Kidney (tissue), 14 donors: Measurements from ENCODE around the gene GPR37. TPM values are rescaled to one million over a fixed set of nuclear protein-coding genes. Genes with fewer than 3 reads are reported as not detected.

ENCODE experiments used
- DNase-seq, 5 donors: peaks; one replicate each; pipeline ENCODE4 v3.0.0-alpha.2; 2013 to 2020
- FAIRE-seq: peaks from 2 replicates; lab custom pipeline; 2012; peaks lifted over from hg19 to GRCh38; lab: Jason Lieb, UNC
- H3K27ac ChIP-seq, 2 donors: one replicate each; pipeline ENCODE4 v1.7.0; 2013; ENCODE audit warnings: low read depth in 2 of 2, low read length in 2 of 2, inconsistent platforms in 1 of 2
- H3K27me3 ChIP-seq: one replicate; pipeline ENCODE4 v1.7.1; 2013; ENCODE audit warnings: low read length, inconsistent platforms; ENCODE audit not compliant: control insufficient read depth, insufficient read depth
- H3K36me3 ChIP-seq, 3 donors: one replicate each; pipeline versions ENCODE4 v1.7.0 to v1.7.1; 2013; ENCODE audit warnings: low read length in 3 of 3, control low read depth in 1 of 3, inconsistent platforms in 1 of 3; ENCODE audit not compliant: insufficient read depth in 3 of 3, control insufficient read depth in 2 of 3
- H3K4me1 ChIP-seq, 3 donors: one replicate each; pipeline versions ENCODE4 v1.7.0 to v1.7.1; 2013; ENCODE audit warnings: low read length in 3 of 3, inconsistent platforms in 1 of 3, low read depth in 1 of 3; ENCODE audit not compliant: control insufficient read depth in 2 of 3, insufficient read depth in 2 of 3
- H3K4me3 ChIP-seq, 3 donors: one replicate each; pipeline versions ENCODE4 v1.7.0 to v1.8.1; 2013; ENCODE audit warnings: low read length in 3 of 3, control low read depth in 1 of 3, inconsistent platforms in 1 of 3
- H3K9ac ChIP-seq, 3 donors: one replicate each; pipeline versions ENCODE4 v1.7.0 to v1.7.1; 2013; ENCODE audit warnings: low read length in 3 of 3, control low read depth in 1 of 3, inconsistent platforms in 1 of 3
- H3K9me3 ChIP-seq, 3 donors: one replicate each; pipeline versions ENCODE4 v1.7.0 to v1.7.1; 2013; ENCODE audit warnings: low read length in 3 of 3, control low read depth in 1 of 3, inconsistent platforms in 1 of 3; ENCODE audit not compliant: control insufficient read depth in 2 of 3, insufficient read depth in 1 of 3
- CTCF ChIP-seq: IDR thresholded peaks from 3 replicates; pipeline ENCODE4 v1.5.1; 2012; ENCODE audit warnings: mild to moderate bottlenecking, moderate library complexity, borderline replicate concordance; ENCODE audit not compliant: insufficient read depth; ENCODE audit errors: extremely low read depth
- intact Hi-C: fragments of 100-400 bp; cut with DNase I; formaldehyde crosslinking; loops from one replicate; pipeline ENCODE4 v1.11.1; 2022
- polyA plus RNA-seq: library from polyadenylated mRNA; stranded (reverse); fragments of 350-450 nt; fragmentation: Illumina TruSeq; extraction: RNeasy Lipid Tissue Mini Kit (QIAGEN cat#74804); gene quantifications from one replicate; pipeline ENCODE4 v1.2.3, GENCODE V29; 2014; ENCODE audit warnings: low read depth, low replicate concordance; ENCODE audit not compliant: insufficient read depth
- total RNA-seq: library from RNA; stranded (reverse); fragmentation: NEBNext Ultra II Directional; extraction: Animal tissue kit (Norgen Biotek cat#: 25700); gene quantifications from one replicate; pipeline ENCODE4 v1.2.1, GENCODE V29; 2021
- donor health status: control.
- donor health status: control.
- donor health status: control.
- donor health status: control.
- donor health status: control.
- donor health status: DM: yes; HTN: yes; CAD: no.
- donor health status: Normal renal cell carcinoma (clear cell type).

GPR37 gene
- total and polyA plus RNA-seq, 2 donors from 2014 or later, result 0.60 to 4.4 TPM

DNA sequence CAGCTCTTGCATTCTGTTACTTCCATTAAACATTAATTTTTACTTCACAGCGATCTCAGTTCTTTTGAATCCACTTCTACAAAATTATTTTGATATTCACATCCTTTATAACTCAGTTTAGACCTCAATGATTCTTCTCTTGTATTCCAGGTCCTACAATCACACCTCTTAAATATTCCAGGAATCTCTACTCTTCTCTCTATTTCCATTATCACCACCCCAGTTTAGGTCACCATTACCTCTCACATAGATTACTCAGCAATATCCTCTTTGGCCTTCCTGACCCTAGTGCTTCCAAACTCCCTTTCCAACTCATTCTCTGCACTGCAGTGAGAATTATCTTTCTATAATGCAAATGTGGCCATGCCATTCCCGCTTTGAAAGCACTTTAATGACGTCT lies 27.1 kb upstream of the GPR37 start:
- no peaks in the 10 kb centered on the region for H3K27me3 ChIP-seq
- no peaks in the 10 kb centered on the region for H3K4me1 ChIP-seq
- no peak overlapping the region for H3K9ac ChIP-seq
- no peak for DNase-seq
- no peak for TF ChIP-seq CTCF
- no peaks in the 10 kb centered on the region for H3K9me3 ChIP-seq
- H3K27ac ChIP-seq, result no peak overlapping the region
- no peak for FAIRE-seq
- no peaks in the 10 kb centered on the region for H3K36me3 ChIP-seq
- intact Hi-C loops, result no loop called here
- H3K4me3 ChIP-seq, result no peak overlapping the region

GRCh38 chr7:124792002-124792401 lies 26.4 kb upstream of the GPR37 start:
- no peak for TF ChIP-seq CTCF
- Histone ChIP-seq H3K4me3 (no peak overlapping the region), H3K9me3 (no peaks in the 10 kb centered on the region), H3K27ac (no peak overlapping the region), H3K9ac (no peak overlapping the region), H3K36me3 (no peaks in the 10 kb centered on the region), H3K27me3 (no peaks in the 10 kb centered on the region), H3K4me1 (no peaks in the 10 kb centered on the region)
- no peak for FAIRE-seq
- DNase-seq, result no peak
- intact Hi-C loops, result no loop called here

- H3K4me1 ChIP-seq, result no peaks in the 10 kb centered on the region
- no peaks in the 10 kb centered on the region for H3K9me3 ChIP-seq
- H3K9ac ChIP-seq, result no peak overlapping the region
- intact Hi-C loops, result no loop called here
- DNase-seq, result no peak
- FAIRE-seq, result no peak
- H3K27me3 ChIP-seq, result no peaks in the 10 kb centered on the region
- no peaks in the 10 kb centered on the region for H3K36me3 ChIP-seq
- H3K4me3 ChIP-seq, result no peak overlapping the region
- no peak overlapping the region for H3K27ac ChIP-seq
- TF ChIP-seq CTCF, result no peak
These were observed 25.8 kb upstream of the GPR37 start for GRCh38 chr7:124791426-124791825.

GRCh38 chr7:124790645-124791044 lies 25.1 kb upstream of the GPR37 start:
- TF ChIP-seq CTCF, result no peak

More at GRCh38 chr7:124790645-124791044, 25.1 kb upstream of the GPR37 start:
- FAIRE-seq (no peak), DNase-seq (no peak)
- Histone ChIP-seq H3K9ac (no peak overlapping the region), H3K36me3 (no peaks in the 10 kb centered on the region), H3K27ac (no peak overlapping the region), H3K4me1 (no peaks in the 10 kb centered on the region), H3K9me3 (no peaks in the 10 kb centered on the region), H3K4me3 (no peak overlapping the region), H3K27me3 (no peaks in the 10 kb centered on the region)
- intact Hi-C loops, result no loop called here
